Calu3 (cell line): Measurements from ENCODE around the gene GRIK2. TPM values are rescaled to one million over a fixed set of nuclear protein-coding genes. Genes with fewer than 3 reads are reported as not detected.

Source experiments
- BruUV-seq: library from RNA; stranded (reverse); fragments of 400-500 nt; replicated peaks from 2 replicates; lab custom pipeline; 2021; lab: Mats Ljungman, UMichigan
- CTCF ChIA-PET: fragments of 300-600 bp; sonication (Branson Sonifier 250); formaldehyde crosslinking; loops from one replicate; lab custom pipeline; 2022; ENCODE audit warnings: antibody characterized with exemption; lab: Charles Lee
- DNase-seq: peaks from one replicate; pipeline ENCODE4 v3.0.0; 2022
- H3K27ac Mint-ChIP-seq: one replicate; pipeline ENCODE4 v1.8.0; 2022; ENCODE audit warnings: mixed read lengths; ENCODE audit not compliant: unreplicated experiment
- H3K27me3 Mint-ChIP-seq: one replicate; pipeline ENCODE4 v1.8.0; 2022; ENCODE audit warnings: mixed read lengths; ENCODE audit not compliant: unreplicated experiment
- H3K36me3 Mint-ChIP-seq: one replicate; pipeline ENCODE4 v1.8.0; 2022; ENCODE audit warnings: mild to moderate bottlenecking, moderate library complexity, mixed read lengths; ENCODE audit not compliant: insufficient read depth, unreplicated experiment
- H3K4me1 Mint-ChIP-seq: one replicate; pipeline ENCODE4 v1.8.0; 2022; ENCODE audit warnings: mild to moderate bottlenecking, low read depth, mixed read lengths; ENCODE audit not compliant: unreplicated experiment
- H3K4me3 Mint-ChIP-seq: one replicate; pipeline ENCODE4 v1.8.0; 2022; ENCODE audit warnings: mild to moderate bottlenecking, low read depth, moderate library complexity, mixed read lengths; ENCODE audit not compliant: unreplicated experiment
- H3K9me3 Mint-ChIP-seq: one replicate; pipeline ENCODE4 v1.8.0; 2022; ENCODE audit warnings: low read depth, mixed read lengths; ENCODE audit not compliant: unreplicated experiment
- intact Hi-C: fragments of 100-400 bp; cut with micrococcal nuclease; formaldehyde crosslinking; loops from one replicate; pipeline ENCODE4 v1.10.0; 2022; ENCODE audit not compliant: unreplicated experiment
- total RNA-seq: library from RNA; stranded (reverse); gene quantifications from 2 replicates; pipeline ENCODE4 v1.2.3, GENCODE V29; 2022
- TF ChIP-seq, protein P1 (sequence below): fragments of 200-600 bp; IDR thresholded peaks from one replicate; pipeline ENCODE4 v1.8.0; 2022; ENCODE audit warnings: antibody characterized with exemption; ENCODE audit not compliant: unreplicated experiment

GRIK2 gene
- total RNA-seq, 1 experiment from 2014 or later, result 3.3 TPM

DNA sequence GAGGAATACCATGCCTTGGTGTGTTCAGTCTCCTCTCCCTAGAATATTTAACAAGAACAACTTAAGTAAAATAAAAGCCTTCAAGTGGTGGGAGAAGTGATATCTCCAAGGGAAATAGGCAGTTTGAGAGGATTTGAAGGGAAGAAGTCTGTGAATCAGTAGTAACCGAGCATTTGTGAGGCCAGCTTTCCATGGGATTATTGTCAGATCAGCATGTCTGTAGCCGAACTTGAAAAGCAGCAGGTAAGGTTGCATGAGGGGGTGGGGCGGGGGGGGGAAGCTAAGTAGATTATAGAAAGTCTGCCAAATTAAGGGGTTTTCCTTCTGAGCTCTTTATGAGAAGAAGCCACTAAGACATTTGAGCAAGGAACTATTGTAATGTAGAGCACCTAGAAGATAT is 92.6 kb downstream of the GRIK2 start:
- DNase-seq, result no peak
- H3K36me3 Mint-ChIP-seq, result no peaks in the 10 kb centered on the region
- intact Hi-C loops, result no loop called here
- TF ChIP-seq, protein P1, sequence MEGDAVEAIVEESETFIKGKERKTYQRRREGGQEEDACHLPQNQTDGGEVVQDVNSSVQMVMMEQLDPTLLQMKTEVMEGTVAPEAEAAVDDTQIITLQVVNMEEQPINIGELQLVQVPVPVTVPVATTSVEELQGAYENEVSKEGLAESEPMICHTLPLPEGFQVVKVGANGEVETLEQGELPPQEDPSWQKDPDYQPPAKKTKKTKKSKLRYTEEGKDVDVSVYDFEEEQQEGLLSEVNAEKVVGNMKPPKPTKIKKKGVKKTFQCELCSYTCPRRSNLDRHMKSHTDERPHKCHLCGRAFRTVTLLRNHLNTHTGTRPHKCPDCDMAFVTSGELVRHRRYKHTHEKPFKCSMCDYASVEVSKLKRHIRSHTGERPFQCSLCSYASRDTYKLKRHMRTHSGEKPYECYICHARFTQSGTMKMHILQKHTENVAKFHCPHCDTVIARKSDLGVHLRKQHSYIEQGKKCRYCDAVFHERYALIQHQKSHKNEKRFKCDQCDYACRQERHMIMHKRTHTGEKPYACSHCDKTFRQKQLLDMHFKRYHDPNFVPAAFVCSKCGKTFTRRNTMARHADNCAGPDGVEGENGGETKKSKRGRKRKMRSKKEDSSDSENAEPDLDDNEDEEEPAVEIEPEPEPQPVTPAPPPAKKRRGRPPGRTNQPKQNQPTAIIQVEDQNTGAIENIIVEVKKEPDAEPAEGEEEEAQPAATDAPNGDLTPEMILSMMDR, result no peak
- no TSS peak for BruUV-seq
- no peaks in the 10 kb centered on the region for H3K9me3 Mint-ChIP-seq
- CTCF ChIA-PET, result interaction anchor here (0.6 kb wide), 1 partner anchor 18 kb away, joined by 6 read pairs; no protein-coding TSS in a partner anchor
- no peak overlapping the region for H3K4me3 Mint-ChIP-seq
- H3K27me3 Mint-ChIP-seq, result no peaks in the 10 kb centered on the region
- no peak overlapping the region for H3K27ac Mint-ChIP-seq
- H3K4me1 Mint-ChIP-seq, result no peaks in the 10 kb centered on the region

DNA sequence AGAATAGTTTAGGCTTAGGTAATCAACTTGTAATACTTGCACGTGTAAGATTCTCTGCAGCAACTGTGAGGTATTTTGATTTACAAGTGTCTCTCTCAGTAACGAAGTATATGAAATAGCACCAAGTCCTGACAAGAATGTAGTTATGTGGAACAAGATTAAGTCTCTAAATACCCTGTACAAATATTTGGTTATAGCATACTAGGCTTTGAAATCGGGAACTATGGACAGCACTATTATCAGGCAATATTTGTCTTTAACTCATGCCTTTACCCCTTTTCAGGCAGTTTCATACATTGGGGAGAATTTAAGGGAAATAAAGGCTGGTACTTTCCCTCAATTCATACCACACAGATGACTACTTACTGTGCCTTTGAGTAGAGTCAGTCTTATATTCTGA is 93.2 kb downstream of the GRIK2 start:
- no peaks in the 10 kb centered on the region for H3K9me3 Mint-ChIP-seq
- intact Hi-C loops, result no loop called here
- H3K27me3 Mint-ChIP-seq, result no peaks in the 10 kb centered on the region
- no peak overlapping the region for H3K4me3 Mint-ChIP-seq
- H3K4me1 Mint-ChIP-seq, result no peaks in the 10 kb centered on the region
- no peaks in the 10 kb centered on the region for H3K36me3 Mint-ChIP-seq
- DNase-seq, result no peak
- no TSS peak for BruUV-seq
- no peak overlapping the region for H3K27ac Mint-ChIP-seq
- TF ChIP-seq, protein P1, result no peak
- CTCF ChIA-PET, result no interaction called here

DNA sequence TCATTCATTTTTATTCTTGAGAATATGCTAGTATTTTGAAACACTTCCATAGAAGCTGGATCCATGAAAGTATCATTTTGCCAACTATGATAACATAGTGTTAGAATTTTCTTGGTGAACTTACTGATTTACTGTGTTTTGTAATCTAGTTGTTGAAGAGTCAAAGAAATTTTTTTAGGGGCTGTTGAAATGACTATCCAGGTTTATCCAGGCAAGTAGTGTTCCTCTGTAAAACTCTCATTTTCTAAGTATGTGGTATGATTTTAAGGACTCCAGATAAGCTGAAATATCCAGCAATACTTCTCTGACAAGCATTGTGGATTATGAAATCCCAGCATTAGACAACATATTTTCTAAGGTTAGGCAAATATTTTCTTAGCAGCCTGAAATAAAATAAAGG is 95.9 kb downstream of the GRIK2 start:
- TF ChIP-seq, protein P1, result no peak
- no peak for DNase-seq
- Mint-ChIP-seq H3K27ac (no peak overlapping the region), H3K36me3 (no peaks in the 10 kb centered on the region), H3K4me1 (no peaks in the 10 kb centered on the region), H3K27me3 (no peaks in the 10 kb centered on the region), H3K9me3 (no peaks in the 10 kb centered on the region), H3K4me3 (no peak overlapping the region)
- CTCF ChIA-PET, result no interaction called here
- BruUV-seq, result no TSS peak
- intact Hi-C loops, result no loop called here

DNA sequence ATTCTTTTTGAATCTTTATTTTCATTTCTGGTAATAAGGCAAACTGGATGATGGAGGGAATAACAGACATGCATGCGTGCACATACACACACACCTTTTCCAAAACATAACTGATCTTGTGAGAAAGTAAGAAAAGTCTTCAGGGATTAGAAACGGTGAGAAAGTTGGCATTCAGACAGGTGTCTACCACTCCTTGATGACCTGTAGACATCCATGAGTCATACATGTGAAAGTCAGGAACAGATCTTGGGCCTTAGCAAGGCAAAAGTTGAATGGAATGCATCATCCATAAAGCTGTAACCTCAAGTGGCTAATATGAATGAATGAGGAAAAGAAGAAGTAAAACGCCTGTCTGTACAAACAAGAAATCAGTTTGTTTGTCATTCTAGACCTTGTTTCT is 97.3 kb downstream of the GRIK2 start:
- no TSS peak for BruUV-seq
- no peak for DNase-seq
- H3K9me3 Mint-ChIP-seq, result no peaks in the 10 kb centered on the region
- TF ChIP-seq, protein P1, result no peak
- no peak overlapping the region for H3K4me3 Mint-ChIP-seq
- CTCF ChIA-PET, result no interaction called here
- H3K27me3 Mint-ChIP-seq, result no peaks in the 10 kb centered on the region
- no peak overlapping the region for H3K27ac Mint-ChIP-seq
- H3K4me1 Mint-ChIP-seq, result no peaks in the 10 kb centered on the region
- H3K36me3 Mint-ChIP-seq, result no peaks in the 10 kb centered on the region
- intact Hi-C loops, result no loop called here
